Muscle of leg (tissue), 11 donors: ENCODE results near the gene ARHGEF12. TPM values are rescaled to one million over a fixed set of nuclear protein-coding genes. Genes with fewer than 3 reads are reported as not detected.

Source experiments
- DNase-seq: peaks from one replicate; pipeline ENCODE4 v3.0.0; 2013
- H3K27ac ChIP-seq: one replicate; pipeline ENCODE4 v1.5.1; 2013; ENCODE audit warnings: mild to moderate bottlenecking, low read length, control low read depth
- H3K27me3 ChIP-seq: one replicate; pipeline ENCODE4 v1.6.1; 2013; ENCODE audit warnings: low read length; ENCODE audit not compliant: control insufficient read depth, insufficient read depth
- H3K36me3 ChIP-seq: one replicate; pipeline ENCODE4 v1.6.1; 2013; ENCODE audit warnings: low read length; ENCODE audit not compliant: control insufficient read depth, insufficient read depth
- H3K4me1 ChIP-seq: one replicate; pipeline ENCODE4 v1.6.1; 2013; ENCODE audit warnings: low read length; ENCODE audit not compliant: control insufficient read depth, insufficient read depth
- H3K4me3 ChIP-seq: one replicate; pipeline ENCODE4 v1.5.1; 2013; ENCODE audit warnings: low read length, control low read depth
- H3K9me3 ChIP-seq: replicated peaks from 2 replicates; pipeline ENCODE4 v1.6.1; 2013; ENCODE audit warnings: low read depth, low read length; ENCODE audit not compliant: control insufficient read depth
- WGBS: methylation state at CpG from one replicate; pipeline ENCODE4 v1.1.5; 2013; ENCODE audit warnings: missing lambda C conversion rate; ENCODE audit not compliant: insufficient coverage; 5-methylcytosine and 5-hydroxymethylcytosine counted together
- polyA plus RNA-seq, 8 donors: library from polyadenylated mRNA; unstranded; fragments of 120-200 nt; gene quantifications; one replicate each; pipeline versions ENCODE4 v1.2.1 to v1.2.3, GENCODE V29; 2013; ENCODE audit warnings: inconsistent platforms in 1 of 8, low replicate concordance in 1 of 8; ENCODE audit not compliant: insufficient read length in 8 of 8, insufficient read depth in 1 of 8
- total RNA-seq: library from RNA; stranded (reverse); fragments of 120-200 nt; gene quantifications from one replicate; pipeline ENCODE4 v1.2.4, GENCODE V29; 2013

The ARHGEF12 gene
- total and polyA plus RNA-seq, 9 donors, result 26.5 to 53.6 (median 36.5) TPM

GRCh38 chr11:120441592-120441991, 105.4 kb downstream of the ARHGEF12 start:
- H3K36me3 ChIP-seq, result peaks cover 24% of the 10 kb centered on the region
- no peak for DNase-seq
- H3K4me1 ChIP-seq, result no peaks in the 10 kb centered on the region
- no CpG with 5 or more reads among the region's 5 CpGs for WGBS
- H3K4me3 ChIP-seq, result no peak overlapping the region
- H3K27me3 ChIP-seq, result no peaks in the 10 kb centered on the region
- H3K9me3 ChIP-seq, result no peaks in the 10 kb centered on the region
- H3K27ac ChIP-seq, result no peak overlapping the region

GRCh38 chr11:120442031-120442430, 105.8 kb downstream of the ARHGEF12 start:
- Histone ChIP-seq H3K27me3 (no peaks in the 10 kb centered on the region), H3K36me3 (peaks cover 28% of the 10 kb centered on the region), H3K4me1 (no peaks in the 10 kb centered on the region), H3K4me3 (no peak overlapping the region), H3K27ac (no peak overlapping the region), H3K9me3 (no peaks in the 10 kb centered on the region)
- no peak for DNase-seq
- WGBS, result no CpG with 5 or more reads among the region's 3 CpGs

GRCh38 chr11:120446802-120447201, 110.6 kb downstream of the ARHGEF12 start:
- no peaks in the 10 kb centered on the region for H3K9me3 ChIP-seq
- no peaks in the 10 kb centered on the region for H3K4me1 ChIP-seq
- WGBS, result 94% methylated on average over 5 of the region's 7 CpGs
- DNase-seq, result no peak
- peaks cover 48% of the 10 kb centered on the region for H3K36me3 ChIP-seq
- H3K4me3 ChIP-seq, result no peak overlapping the region
- H3K27ac ChIP-seq, result no peak overlapping the region
- no peaks in the 10 kb centered on the region for H3K27me3 ChIP-seq

- Histone ChIP-seq H3K4me3 (no peak overlapping the region), H3K9me3 (no peaks in the 10 kb centered on the region), H3K27ac (no peak overlapping the region), H3K27me3 (no peaks in the 10 kb centered on the region), H3K4me1 (no peaks in the 10 kb centered on the region), H3K36me3 (peaks cover 48% of the 10 kb centered on the region)
- no CpG with 5 or more reads among the region's 3 CpGs for whole genome bisulfite sequencing
- DNase-seq, result no peak
Measured at GRCh38 chr11:120448240-120448639, 112.0 kb downstream of the ARHGEF12 start.

GRCh38 chr11:120455487-120455886, 119.3 kb downstream of the ARHGEF12 start:
- Histone ChIP-seq H3K36me3 (peaks cover 36% of the 10 kb centered on the region), H3K27ac (no peak overlapping the region), H3K27me3 (no peaks in the 10 kb centered on the region), H3K9me3 (no peaks in the 10 kb centered on the region), H3K4me1 (no peaks in the 10 kb centered on the region), H3K4me3 (no peak overlapping the region)
- no peak for DNase-seq

GRCh38 chr11:120457996-120458395, 121.8 kb downstream of the ARHGEF12 start:
- Histone ChIP-seq H3K27ac (no peak overlapping the region), H3K9me3 (no peaks in the 10 kb centered on the region), H3K36me3 (peaks cover 39% of the 10 kb centered on the region), H3K4me1 (no peaks in the 10 kb centered on the region), H3K4me3 (no peak overlapping the region), H3K27me3 (no peaks in the 10 kb centered on the region)
- no CpG with 5 or more reads among the region's 1 CpG for WGBS
- DNase-seq, result no peak

- Histone ChIP-seq H3K27me3 (no peaks in the 10 kb centered on the region), H3K27ac (no peak overlapping the region), H3K9me3 (no peaks in the 10 kb centered on the region), H3K4me3 (no peak overlapping the region), H3K36me3 (peaks cover 34% of the 10 kb centered on the region), H3K4me1 (no peaks in the 10 kb centered on the region)
- WGBS, result no CpG with 5 or more reads among the region's 2 CpGs
- DNase-seq, result no peak
Measured at GRCh38 chr11:120462825-120463224, 126.6 kb downstream of the ARHGEF12 start.

- Histone ChIP-seq H3K4me1 (no peaks in the 10 kb centered on the region), H3K36me3 (peaks cover 44% of the 10 kb centered on the region), H3K9me3 (no peaks in the 10 kb centered on the region), H3K4me3 (no peak overlapping the region), H3K27me3 (no peaks in the 10 kb centered on the region), H3K27ac (no peak overlapping the region)
- no peak for DNase-seq
- WGBS, result no CpG with 5 or more reads among the region's 6 CpGs
Measured at GRCh38 chr11:120465921-120466534, 129.8 kb downstream of the ARHGEF12 start.

- no peaks in the 10 kb centered on the region for H3K27me3 ChIP-seq
- no CpG with 5 or more reads among the region's 6 CpGs for whole genome bisulfite sequencing
- no peaks in the 10 kb centered on the region for H3K4me1 ChIP-seq
- H3K9me3 ChIP-seq, result no peaks in the 10 kb centered on the region
- no peak overlapping the region for H3K4me3 ChIP-seq
- peaks cover 31% of the 10 kb centered on the region for H3K36me3 ChIP-seq
- no peak for DNase-seq
- no peak overlapping the region for H3K27ac ChIP-seq
Measured at GRCh38 chr11:120467627-120468026, 131.4 kb downstream of the ARHGEF12 start.

GRCh38 chr11:120471131-120471530, 134.9 kb downstream of the ARHGEF12 start:
- WGBS, result no CpG with 5 or more reads among the region's 1 CpG
- Histone ChIP-seq H3K36me3 (peaks cover 32% of the 10 kb centered on the region), H3K4me3 (no peak overlapping the region), H3K4me1 (no peaks in the 10 kb centered on the region), H3K27ac (no peak overlapping the region), H3K27me3 (no peaks in the 10 kb centered on the region), H3K9me3 (no peaks in the 10 kb centered on the region)
- no peak for DNase-seq

GRCh38 chr11:120471994-120472393, 135.8 kb downstream of the ARHGEF12 start:
- DNase-seq, result no peak
- Histone ChIP-seq H3K4me3 (no peak overlapping the region), H3K36me3 (peaks cover 33% of the 10 kb centered on the region), H3K27me3 (no peaks in the 10 kb centered on the region), H3K4me1 (no peaks in the 10 kb centered on the region), H3K27ac (no peak overlapping the region), H3K9me3 (no peaks in the 10 kb centered on the region)
- no CpG with 5 or more reads among the region's 3 CpGs for WGBS
